ENCODE data around the gene FOS. TPM values are rescaled to one million over a fixed set of nuclear protein-coding genes. Genes with fewer than 3 reads are reported as not detected.

The FOS gene
- total RNA-seq: 884 TPM

GRCh38 chr14:75278422-75279152 lies at the start of gene FOS:
Gene FOS (plus strand): TSS chr14:75278828. CDS start chr14:75278983, 155 bp downstream.
- peaks cover 53% of the 10 kb centered on the region for H3K4me1 ChIP-seq
- H3K27me3 ChIP-seq: no peaks in the 10 kb centered on the region
- peak within 1 kb of the TSS; percentile 99 for H3K27ac ChIP-seq
- intact Hi-C loops (cut with DNase I): loop anchor here (2.0 kb wide), 1 partner anchor 16 kb away; no protein-coding TSS in a partner anchor
- no peaks in the 10 kb centered on the region for H3K9me3 ChIP-seq
- DNase-seq (ENCODE audit: extremely low spot score in 2 of 2): peak in 1 of 2 donors; percentile 97
- peak within 1 kb of the TSS; percentile 87 to 88 for H3K4me3 ChIP-seq
- peaks cover 0 to 17% of the 10 kb centered on the region in 2 donors for H3K36me3 ChIP-seq
- TF ChIP-seq POLR2A (IDR thresholded peaks at IDR 0.05): peak in 1 of 2 donors; percentile 99
- TF ChIP-seq POLR2AphosphoS5 (IDR thresholded peaks at IDR 0.05; ENCODE audit: insufficient read depth in 1 of 2, low read depth in 1 of 2): peak; percentile 39 to 99
- TF ChIP-seq CTCF (IDR thresholded peaks at IDR 0.05): no peak

- intact Hi-C loops (cut with DNase I): no loop called here
- peak overlapping the region; percentile 17 for H3K27ac ChIP-seq
- H3K4me1 ChIP-seq: peaks cover 27% of the 10 kb centered on the region
- no peaks in the 10 kb centered on the region for H3K27me3 ChIP-seq
- no peak for TF ChIP-seq POLR2A (IDR thresholded peaks at IDR 0.05)
- no peak for TF ChIP-seq CTCF (IDR thresholded peaks at IDR 0.05)
- no peak for TF ChIP-seq POLR2AphosphoS5 (IDR thresholded peaks at IDR 0.05; ENCODE audit: insufficient read depth in 1 of 2, low read depth in 1 of 2)
- H3K36me3 ChIP-seq: no peaks in the 10 kb centered on the region
- no peaks in the 10 kb centered on the region for H3K9me3 ChIP-seq
- no peak overlapping the region for H3K4me3 ChIP-seq
- no peak for DNase-seq (ENCODE audit: extremely low spot score in 2 of 2)
Observed at GRCh38 chr14:75229661-75230139, 48.9 kb upstream of the FOS start.

GRCh38 chr14:75230140-75230792 lies 48.4 kb upstream of the FOS start:
- DNase-seq (ENCODE audit: extremely low spot score in 2 of 2): no peak
- no peaks in the 10 kb centered on the region for H3K27me3 ChIP-seq
- no peaks in the 10 kb centered on the region for H3K36me3 ChIP-seq
- TF ChIP-seq POLR2A (IDR thresholded peaks at IDR 0.05) (no peak), CTCF (IDR thresholded peaks at IDR 0.05) (peak in 1 of 3 experiments; percentile 15), POLR2AphosphoS5 (IDR thresholded peaks at IDR 0.05; ENCODE audit: insufficient read depth in 1 of 2, low read depth in 1 of 2) (no peak)
- H3K9me3 ChIP-seq: no peaks in the 10 kb centered on the region
- H3K4me3 ChIP-seq: no peak overlapping the region
- H3K27ac ChIP-seq: peak overlapping the region; percentile 17
- intact Hi-C loops (cut with DNase I): no loop called here
- peaks cover 27% of the 10 kb centered on the region for H3K4me1 ChIP-seq

GRCh38 chr14:75231320-75231719 lies 47.3 kb upstream of the FOS start:
- no peak overlapping the region for H3K4me3 ChIP-seq
- TF ChIP-seq CTCF (IDR thresholded peaks at IDR 0.05): no peak
- no peaks in the 10 kb centered on the region for H3K27me3 ChIP-seq
- H3K9me3 ChIP-seq: no peaks in the 10 kb centered on the region
- no peak overlapping the region for H3K27ac ChIP-seq
- DNase-seq (ENCODE audit: extremely low spot score in 2 of 2): no peak
- H3K36me3 ChIP-seq: no peaks in the 10 kb centered on the region
- peaks cover 27% of the 10 kb centered on the region for H3K4me1 ChIP-seq
- intact Hi-C loops (cut with DNase I): no loop called here

- H3K4me1 ChIP-seq: peaks cover 33% of the 10 kb centered on the region
- intact Hi-C loops (cut with DNase I): no loop called here
- TF ChIP-seq POLR2A (IDR thresholded peaks at IDR 0.05) (no peak), POLR2AphosphoS5 (IDR thresholded peaks at IDR 0.05; ENCODE audit: insufficient read depth in 1 of 2, low read depth in 1 of 2) (no peak), CTCF (IDR thresholded peaks at IDR 0.05) (no peak)
- no peak overlapping the region for H3K4me3 ChIP-seq
- no peaks in the 10 kb centered on the region for H3K9me3 ChIP-seq
- no peak overlapping the region for H3K27ac ChIP-seq
- no peaks in the 10 kb centered on the region for H3K36me3 ChIP-seq
- H3K27me3 ChIP-seq: no peaks in the 10 kb centered on the region
- no peak for DNase-seq (ENCODE audit: extremely low spot score in 2 of 2)
Observed at GRCh38 chr14:75232191-75232590, 46.4 kb upstream of the FOS start.
